Muscle layer of colon (tissue), 2 donors: ENCODE measurements around the gene TEX11.
"Not testable (repeated sequence)": the region's sequence is repeated elsewhere in the genome, so short reads cannot be mapped to it uniquely, and the experiment has no call there.

Experiments used
- H3K27ac ChIP-seq: one replicate; pipeline ENCODE4 v1.7.0; 2013; ENCODE audit warnings: low read depth, mild to moderate bottlenecking, low read length, moderate library complexity
- H3K27me3 ChIP-seq, 2 donors: one replicate each; pipeline ENCODE4 v1.7.0; 2013; ENCODE audit warnings: low read length in 2 of 2, mild to moderate bottlenecking in 2 of 2; ENCODE audit not compliant: insufficient read depth in 2 of 2, control insufficient read depth in 1 of 2
- H3K36me3 ChIP-seq: one replicate; pipeline ENCODE4 v1.7.0; 2013; ENCODE audit warnings: mild to moderate bottlenecking, low read length; ENCODE audit not compliant: insufficient read depth
- H3K4me1 ChIP-seq: one replicate; pipeline ENCODE4 v1.7.0; 2013; ENCODE audit warnings: mild to moderate bottlenecking, low read length; ENCODE audit not compliant: insufficient read depth
- H3K4me3 ChIP-seq, 2 donors: one replicate each; pipeline ENCODE4 v1.7.0; 2013; ENCODE audit warnings: low read length in 2 of 2, low read depth in 1 of 2, mild to moderate bottlenecking in 1 of 2, moderate library complexity in 1 of 2
- H3K9ac ChIP-seq: one replicate; pipeline ENCODE4 v1.7.0; 2013; ENCODE audit warnings: low read length
- H3K9me3 ChIP-seq: one replicate; pipeline ENCODE4 v1.7.0; 2013; ENCODE audit warnings: mild to moderate bottlenecking, low read length
- donor health status: abdominal sarcoma.
- donor health status: Adenocarcinoma of cecum.

Gene TEX11

GRCh38 chrX:70661124-70661523 is 247.4 kb downstream of the TEX11 start:
- H3K4me1 ChIP-seq, H3K36me3 ChIP-seq, H3K27ac ChIP-seq, H3K27me3 ChIP-seq, H3K9ac ChIP-seq, H3K9me3 ChIP-seq, H3K4me3 ChIP-seq: not testable (repeated sequence)

- H3K9me3 ChIP-seq, H3K36me3 ChIP-seq, H3K9ac ChIP-seq, H3K27me3 ChIP-seq, H3K4me3 ChIP-seq, H3K27ac ChIP-seq, H3K4me1 ChIP-seq: not testable (repeated sequence)
Observed at GRCh38 chrX:70657546-70657945, 251.0 kb downstream of the TEX11 start.

GRCh38 chrX:70656304-70656703 is 252.2 kb downstream of the TEX11 start:
- no peak overlapping the region for H3K9ac ChIP-seq
- H3K27me3 ChIP-seq = no peaks in the 10 kb centered on the region
- H3K4me1 ChIP-seq = no peaks in the 10 kb centered on the region
- H3K27ac ChIP-seq = no peak overlapping the region
- no peaks in the 10 kb centered on the region for H3K36me3 ChIP-seq
- no peaks in the 10 kb centered on the region for H3K9me3 ChIP-seq
- no peak overlapping the region for H3K4me3 ChIP-seq

- not testable (repeated sequence) for H3K36me3 ChIP-seq
Observed at GRCh38 chrX:70647910-70648309, 260.6 kb downstream of the TEX11 start.

GRCh38 chrX:70636218-70636617 is 272.3 kb downstream of the TEX11 start:
- no peaks in the 10 kb centered on the region for H3K36me3 ChIP-seq
- H3K27me3 ChIP-seq = no peaks in the 10 kb centered on the region
- no peak overlapping the region for H3K4me3 ChIP-seq

More at GRCh38 chrX:70647910-70648309, 260.6 kb downstream of the TEX11 start:
- H3K27ac ChIP-seq, H3K27me3 ChIP-seq, H3K4me1 ChIP-seq, H3K4me3 ChIP-seq, H3K9me3 ChIP-seq, H3K9ac ChIP-seq: not testable (repeated sequence)

GRCh38 chrX:70635669-70636068 is 272.8 kb downstream of the TEX11 start:
- Histone ChIP-seq H3K27me3 (no peaks in the 10 kb centered on the region), H3K9ac (no peak overlapping the region), H3K4me1 (no peaks in the 10 kb centered on the region), H3K27ac (no peak overlapping the region), H3K36me3 (no peaks in the 10 kb centered on the region), H3K4me3 (no peak overlapping the region), H3K9me3 (peaks cover 6% of the 10 kb centered on the region)

More at GRCh38 chrX:70636218-70636617, 272.3 kb downstream of the TEX11 start:
- Histone ChIP-seq H3K9ac (no peak overlapping the region), H3K4me1 (no peaks in the 10 kb centered on the region), H3K27ac (no peak overlapping the region), H3K9me3 (peaks cover 6% of the 10 kb centered on the region)

GRCh38 chrX:70635227-70635626 is 273.3 kb downstream of the TEX11 start:
- Histone ChIP-seq H3K9me3 (peaks cover 6% of the 10 kb centered on the region), H3K27me3 (no peaks in the 10 kb centered on the region), H3K4me1 (no peaks in the 10 kb centered on the region), H3K9ac (no peak overlapping the region), H3K27ac (no peak overlapping the region), H3K4me3 (no peak overlapping the region), H3K36me3 (no peaks in the 10 kb centered on the region)

GRCh38 chrX:70621743-70622142 is 286.8 kb downstream of the TEX11 start:
- Histone ChIP-seq H3K9me3 (no peaks in the 10 kb centered on the region), H3K36me3 (no peaks in the 10 kb centered on the region), H3K4me3 (no peak overlapping the region), H3K9ac (no peak overlapping the region), H3K4me1 (no peaks in the 10 kb centered on the region), H3K27ac (no peak overlapping the region), H3K27me3 (no peaks in the 10 kb centered on the region)

- H3K9ac ChIP-seq = no peak overlapping the region
- H3K4me3 ChIP-seq = no peak overlapping the region
- no peaks in the 10 kb centered on the region for H3K9me3 ChIP-seq
- no peak overlapping the region for H3K27ac ChIP-seq
- H3K36me3 ChIP-seq = no peaks in the 10 kb centered on the region
- no peaks in the 10 kb centered on the region for H3K4me1 ChIP-seq
- no peaks in the 10 kb centered on the region for H3K27me3 ChIP-seq
Observed at GRCh38 chrX:70618467-70618866, 290.0 kb downstream of the TEX11 start.

- H3K36me3 ChIP-seq = no peaks in the 10 kb centered on the region
Observed at GRCh38 chrX:70613295-70613694, 295.2 kb downstream of the TEX11 start.

GRCh38 chrX:70605352-70605751 is 303.2 kb downstream of the TEX11 start:
- Histone ChIP-seq H3K4me3 (no peak overlapping the region), H3K4me1 (no peaks in the 10 kb centered on the region), H3K9me3 (no peaks in the 10 kb centered on the region), H3K27me3 (no peaks in the 10 kb centered on the region), H3K9ac (no peak overlapping the region), H3K36me3 (no peaks in the 10 kb centered on the region), H3K27ac (no peak overlapping the region)

More at GRCh38 chrX:70613295-70613694, 295.2 kb downstream of the TEX11 start:
- Histone ChIP-seq H3K27me3 (no peaks in the 10 kb centered on the region), H3K4me1 (no peaks in the 10 kb centered on the region), H3K27ac (no peak overlapping the region), H3K9me3 (no peaks in the 10 kb centered on the region), H3K9ac (no peak overlapping the region), H3K4me3 (no peak overlapping the region)

GRCh38 chrX:70592091-70592490 is 316.4 kb downstream of the TEX11 start:
- Histone ChIP-seq H3K36me3 (no peaks in the 10 kb centered on the region), H3K4me3 (no peak overlapping the region), H3K9me3 (no peaks in the 10 kb centered on the region), H3K27me3 (no peaks in the 10 kb centered on the region), H3K27ac (no peak overlapping the region), H3K4me1 (no peaks in the 10 kb centered on the region), H3K9ac (no peak overlapping the region)
